ENCODE data around the gene TNIP1. TPM values are rescaled to one million over a fixed set of nuclear protein-coding genes. Genes with fewer than 3 reads are reported as not detected.

The TNIP1 gene
- polyA plus RNA-seq, 2 of the 4 experiments (the other 2 are of a cell fraction) = 48.4 to 53.4 TPM

GRCh38 chr5:151034422-151035379 is 46.1 kb downstream of the TNIP1 start:
- Histone ChIP-seq H3K27ac (no peak overlapping the region), H3K4me1 (peaks cover 26% of the 10 kb centered on the region), H3K4me3 (no peak overlapping the region), H3K4me2 (no peak overlapping the region), H3K9me3 (no peaks in the 10 kb centered on the region)
- DNase-seq (ENCODE audit: low read depth in 1 of 2, low spot score in 1 of 2) (no peak), ATAC-seq (peak; percentile 32 to 43; a peak in 4 of 6 replicates), FAIRE-seq (no peak)
- TF ChIP-seq KDM5A (IDR thresholded peaks at IDR 0.05) (no peak), ZSCAN20 (CRISPR knock-in tag; IDR thresholded peaks at IDR 0.05) (no peak)
- ChIA-PET CTCF (interaction anchor here (0.6 to 15.1 kb wide), 4 partner anchors 16 to 124 kb away, joined by 3 to 151 read pairs (median 12); no protein-coding TSS in a partner anchor), POLR2A (no interaction called here)
- 87% methylated on average over 19 of the region's 19 CpGs for WGBS (ENCODE audit: missing lambda C conversion rate)

GRCh38 chr5:151033217-151033934 is 47.5 kb downstream of the TNIP1 start:
- Histone ChIP-seq H3K27ac (no peak overlapping the region), H3K4me1 (peaks cover 13% of the 10 kb centered on the region), H3K4me3 (no peak overlapping the region), H3K4me2 (no peak overlapping the region), H3K9me3 (no peaks in the 10 kb centered on the region)
- TF ChIP-seq ELK1 (IDR thresholded peaks at IDR 0.05; ENCODE audit: low read depth, low read length) (no peak), HDAC2 (IDR thresholded peaks at IDR 0.05) (no peak), NR3C1 (IDR thresholded peaks at IDR 0.05) (no peak), HMGXB4 (CRISPR knock-in tag; IDR thresholded peaks at IDR 0.05; ENCODE audit: borderline replicate concordance) (no peak)
- FAIRE-seq = no peak
- no peak for DNase-seq (ENCODE audit: low read depth in 1 of 2, low spot score in 1 of 2)
- ChIA-PET POLR2A (no interaction called here), CTCF (interaction anchor here (3.2 to 15.1 kb wide), 2 partner anchors 18 to 82 kb away, joined by 17 to 151 read pairs; no protein-coding TSS in a partner anchor)
- no peak for ATAC-seq
- 95% methylated on average over 10 of the region's 14 CpGs for WGBS (ENCODE audit: missing lambda C conversion rate)

GRCh38 chr5:151031554-151031953 is 49.3 kb downstream of the TNIP1 start:
- ATAC-seq (no peak), FAIRE-seq (no peak), DNase-seq (ENCODE audit: low read depth in 1 of 2, low spot score in 1 of 2) (no peak)
- H3K4me1 ChIP-seq = no peaks in the 10 kb centered on the region
- POLR2A ChIA-PET = no interaction called here
- H3K4me3 ChIP-seq = no peak overlapping the region
- no peaks in the 10 kb centered on the region for H3K9me3 ChIP-seq
- WGBS (ENCODE audit: missing lambda C conversion rate) = 95% methylated on average over 11 of the region's 11 CpGs
- no peak overlapping the region for H3K4me2 ChIP-seq
- CTCF ChIA-PET = interaction anchor here (1.0 to 15.1 kb wide), 5 partner anchors 19 to 210 kb away, joined by 3 to 151 read pairs (median 7); no protein-coding TSS in a partner anchor
- no peak overlapping the region for H3K27ac ChIP-seq
- TF ChIP-seq PHF8 (IDR thresholded peaks at IDR 0.05; ENCODE audit: borderline replicate concordance, low read depth) = no peak
- TF ChIP-seq FOXS1 (CRISPR knock-in tag; IDR thresholded peaks at IDR 0.05) = no peak
- TF ChIP-seq NFE2L2 (conservative IDR thresholded peaks at IDR 0.05; ENCODE audit: low read length) = no peak
- no peak for TF ChIP-seq CHD2 (IDR thresholded peaks at IDR 0.05; ENCODE audit: low read length, partially characterized antibody)
- no peak for TF ChIP-seq FOSB (CRISPR knock-in tag; IDR thresholded peaks at IDR 0.05)
- no peak for TF ChIP-seq RFX5 (IDR thresholded peaks at IDR 0.05)
- no peak for TF ChIP-seq ATOH8 (CRISPR knock-in tag; IDR thresholded peaks at IDR 0.05; ENCODE audit: low read depth)
- no peak for TF ChIP-seq JUNB (IDR thresholded peaks at IDR 0.05)
- no peak for TF ChIP-seq RAD21 (conservative IDR thresholded peaks at IDR 0.05 in 1 of 2, IDR thresholded peaks at IDR 0.05 in 1 of 2)
- no peak for TF ChIP-seq FOSL2 (IDR thresholded peaks at IDR 0.05)
- no peak for TF ChIP-seq FOSL2 (CRISPR knock-in tag; IDR thresholded peaks at IDR 0.05)
- no peak for TF ChIP-seq CTCF (IDR thresholded peaks at IDR 0.05)
- TF ChIP-seq CHD4 (IDR thresholded peaks at IDR 0.05; ENCODE audit: borderline replicate concordance) = no peak
- TF ChIP-seq KDM5A (IDR thresholded peaks at IDR 0.05) = no peak

All from A549 (cell line).